ENCODE measurements around the gene SMYD5.

DNA sequence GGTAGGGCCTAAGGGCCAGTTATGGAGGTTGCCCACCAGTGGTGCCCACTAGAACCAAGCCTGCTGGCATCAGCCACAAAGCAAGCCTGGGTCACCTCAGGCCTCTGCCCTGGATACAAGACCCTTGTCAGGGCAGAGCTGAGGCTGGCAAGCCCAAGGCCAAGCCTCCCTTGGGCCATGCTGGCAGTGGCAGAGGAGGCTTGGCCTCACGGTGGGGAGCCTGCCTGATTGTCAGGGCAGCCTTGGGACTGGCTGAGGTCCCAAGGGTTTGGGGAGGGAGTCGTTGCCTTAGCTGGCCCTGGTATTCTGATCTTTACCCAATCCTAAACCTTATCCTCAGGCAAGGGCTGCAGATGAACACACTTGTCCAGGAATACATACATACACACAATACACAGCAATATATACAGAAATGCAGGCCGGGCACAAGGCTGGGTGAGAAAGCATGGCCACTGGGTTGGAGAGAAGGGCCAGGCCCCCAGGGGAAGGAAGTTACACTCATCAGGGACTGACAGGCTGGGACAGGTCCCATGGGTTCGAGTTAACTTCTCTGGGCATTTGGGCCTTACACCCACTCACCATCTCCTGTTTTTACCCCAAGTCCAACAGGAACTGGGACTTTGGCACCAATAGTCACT, 41.1 kb downstream of the SMYD5 start:
- TF ChIP-seq CTCF (IDR thresholded peaks at IDR 0.05) (no peak), POLR2A (IDR thresholded peaks at IDR 0.05) (no peak)
